SK-N-SH (cell line): ENCODE data around the gene NTN5. TPM values are rescaled to one million over a fixed set of nuclear protein-coding genes. Genes with fewer than 3 reads are reported as not detected.

Source experiments
- CTCF ChIA-PET: fragments of 300-600, 350-600 bp; formaldehyde crosslinking; extraction: SDS; loops from one replicate; lab custom pipeline; 2021; lab: Yijun Ruan, JAX
- POLR2A ChIA-PET: fragments of 350-600 bp; sonication (Branson Sonifier 250); formaldehyde crosslinking; extraction: SDS; loops from one replicate; lab custom pipeline; 2020; ENCODE audit warnings: antibody characterized with exemption, inconsistent platforms; lab: Yijun Ruan, JAX
- DNase-seq: peaks from one replicate; pipeline ENCODE4 v3.0.0; 2012
- H2AFZ ChIP-seq: fragments of 200-600 bp; sonication (generic); 2 replicates; pipeline ENCODE4 v1.8.1; 2016; ENCODE audit warnings: antibody characterized with exemption, mild to moderate bottlenecking, low read depth
- H3F3A ChIP-seq: fragments of 200-600 bp; sonication (generic); replicated peaks from 2 replicates; pipeline ENCODE3; 2016; ENCODE audit warnings: antibody characterized with exemption, mild to moderate bottlenecking; ENCODE audit not compliant: insufficient read depth
- H3K27ac ChIP-seq, 2 experiments: fragments of 200-500 bp in 1 of 2; fragments of 200-600 bp in 1 of 2; sonication (Bioruptor generic) in 1 of 2; sonication (generic), shearing (Covaris generic) in 1 of 2; 2 replicates each; pipeline versions ENCODE4 v1.5.1 to v1.6.1; 2014 to 2016; ENCODE audit warnings: low read depth in 2 of 2, inconsistent platforms in 1 of 2, low read length in 1 of 2, mild to moderate bottlenecking in 1 of 2, mixed read lengths in 1 of 2
- H3K27me3 ChIP-seq: fragments of 200-600 bp; sonication (generic), shearing (Covaris generic); 2 replicates; pipeline ENCODE4 v1.6.1; 2016; ENCODE audit warnings: mixed run types; ENCODE audit not compliant: insufficient read depth
- H3K36me3 ChIP-seq, 2 experiments: fragments of 200-500 bp in 1 of 2; fragments of 200-600 bp in 1 of 2; sonication (Bioruptor generic) in 1 of 2; sonication (generic) in 1 of 2; replicated peaks in 1 of 2; 2 replicates each; pipeline versions ENCODE3 to v1.5.1; 2014 to 2016; ENCODE audit warnings: low read length in 1 of 2, mild to moderate bottlenecking in 1 of 2; ENCODE audit not compliant: insufficient read depth in 2 of 2, control insufficient read depth in 1 of 2
- H3K4me1 ChIP-seq, 2 experiments: fragments of 200-500 bp in 1 of 2; fragments of 200-600 bp in 1 of 2; sonication (Bioruptor generic) in 1 of 2; sonication (generic), shearing (Covaris generic) in 1 of 2; 2 replicates each; pipeline versions ENCODE4 v1.5.1 to v1.6.1; 2014 to 2016; ENCODE audit warnings: low read depth in 1 of 2, low read length in 1 of 2, mixed run types in 1 of 2; ENCODE audit not compliant: insufficient read depth in 2 of 2, control insufficient read depth in 1 of 2
- H3K4me2 ChIP-seq: fragments of 200-600 bp; sonication (generic), shearing (Covaris generic); 2 replicates; pipeline ENCODE4 v1.6.1; 2017; ENCODE audit warnings: mixed run types
- H3K4me3 ChIP-seq, 2 experiments: fragments of 200-500 bp in 1 of 2; fragments of 200-600 bp in 1 of 2; sonication (Bioruptor generic) in 1 of 2; sonication (generic), shearing (Covaris generic) in 1 of 2; 2 replicates each; pipeline versions ENCODE4 v1.5.1 to v1.8.1; 2014 to 2016; ENCODE audit warnings: low read depth in 2 of 2, inconsistent platforms in 1 of 2, low read length in 1 of 2, mild to moderate bottlenecking in 1 of 2, mixed read lengths in 1 of 2, moderate library complexity in 1 of 2
- H3K79me2 ChIP-seq: fragments of 200-600 bp; sonication (generic); 2 replicates; pipeline ENCODE4 v1.8.1; 2017; ENCODE audit warnings: mild to moderate bottlenecking; ENCODE audit not compliant: insufficient read depth
- H3K9ac ChIP-seq: fragments of 200-600 bp; sonication (generic); 2 replicates; pipeline ENCODE4 v1.6.1; 2017; ENCODE audit warnings: mixed run types
- H3K9me2 ChIP-seq: fragments of 200-600 bp; sonication (generic); 2 replicates; pipeline ENCODE4 v1.6.1; 2017; ENCODE audit warnings: mixed run types
- H3K9me3 ChIP-seq: fragments of 200-600 bp; sonication (generic); 2 replicates; pipeline ENCODE4 v1.6.1; 2017; ENCODE audit warnings: mixed run types, mild to moderate bottlenecking, moderate library complexity
- H4K20me1 ChIP-seq: fragments of 200-600 bp; sonication (generic); 2 replicates; pipeline ENCODE4 v1.6.1; 2017; ENCODE audit warnings: mild to moderate bottlenecking, mixed run types; ENCODE audit not compliant: insufficient read depth
- CHD2 ChIP-seq: fragments of 150-350 bp; IDR thresholded peaks from 2 replicates; pipeline ENCODE4 v1.6.1; 2018; ENCODE audit warnings: low read length; ENCODE audit not compliant: partially characterized antibody
- EP300 ChIP-seq, 2 experiments: IDR thresholded peaks; 2 replicates each; pipeline versions ENCODE4 v1.4.0 to v1.6.1; 2012; ENCODE audit warnings: borderline replicate concordance in 1 of 2, low read depth in 1 of 2, low read length in 1 of 2
- GABPA ChIP-seq: IDR thresholded peaks from 2 replicates; pipeline ENCODE4 v1.4.0; 2012; ENCODE audit warnings: low read depth, mild to moderate bottlenecking
- JUND ChIP-seq: IDR thresholded peaks from 2 replicates; pipeline ENCODE4 v1.4.0; 2012
- MXI1 ChIP-seq: IDR thresholded peaks from 2 replicates; pipeline ENCODE4 v1.6.1; 2012; ENCODE audit warnings: mild to moderate bottlenecking, low read depth, low read length, improper control_type of control experiment
- NRF1 ChIP-seq: IDR thresholded peaks from 2 replicates; pipeline ENCODE4 v1.6.1; 2012; ENCODE audit warnings: low read depth, mild to moderate bottlenecking, low read length
- PBX3 ChIP-seq: IDR thresholded peaks from 2 replicates; pipeline ENCODE4; 2012
- POLR2AphosphoS5 ChIP-seq: IDR thresholded peaks from 2 replicates; pipeline ENCODE4 v1.6.1; 2012; ENCODE audit warnings: low read depth, low read length
- RAD21 ChIP-seq: IDR thresholded peaks from 2 replicates; pipeline ENCODE4 v1.6.1; 2012; ENCODE audit warnings: mild to moderate bottlenecking, low read length
- SIN3A ChIP-seq: IDR thresholded peaks from 2 replicates; pipeline ENCODE4 v1.6.1; 2012; ENCODE audit warnings: low read depth, mild to moderate bottlenecking, low read length, moderate library complexity, borderline replicate concordance
- USF2 ChIP-seq: fragments of 150-350 bp; IDR thresholded peaks from 2 replicates; pipeline ENCODE4 v1.6.1; 2017; ENCODE audit warnings: antibody characterized with exemption, low read length, low read depth, borderline replicate concordance
- YY1 ChIP-seq: IDR thresholded peaks from 2 replicates; pipeline ENCODE4 v1.4.0; 2012; ENCODE audit warnings: low read depth, mild to moderate bottlenecking
- WGBS: methylation state at CpG from one replicate; pipeline ENCODE4 v1.1.6; 2017; ENCODE audit warnings: low lambda C conversion rate; 5-methylcytosine and 5-hydroxymethylcytosine counted together
- polyA plus RNA-seq, 3 experiments: library from polyadenylated mRNA; depleted of rRNA; stranded (reverse); fragments of >200 nt; gene quantifications; 2 replicates each; pipeline ENCODE4 v1.2.3, GENCODE V29; 2012
- TF ChIP-seq, protein P1 (sequence below): IDR thresholded peaks from 2 replicates; pipeline ENCODE4 v1.4.0; 2012; ENCODE audit warnings: low read depth, borderline replicate concordance
- TF ChIP-seq, protein P2 (sequence below): fragments of 200-600 bp; sonication (generic); IDR thresholded peaks from 2 replicates; pipeline ENCODE4 v1.6.1; 2017; ENCODE audit warnings: antibody characterized with exemption, mild to moderate bottlenecking, moderate library complexity
- TF ChIP-seq, protein P3 (sequence below): IDR thresholded peaks from 2 replicates; pipeline ENCODE4 v1.4.0; 2012; ENCODE audit warnings: low read depth, borderline replicate concordance

Gene NTN5
- polyA plus RNA-seq, 1 of the 3 experiments (the other 2 are of a cell fraction) = 0.74 TPM

GRCh38 chr19:48614436-48615230 lies 58.2 kb downstream of the NTN5 start, which contains the start of gene FAM83E:
Gene FAM83E (minus strand): TSS chr19:48615076. CDS start chr19:48613372, 1,704 bp downstream.
- ChIA-PET CTCF (interaction anchor here (8.0 kb wide), 1 partner anchor 25 kb away, joined by 72 read pairs; no protein-coding TSS in a partner anchor), POLR2A (interaction anchor here (0.6 to 1.9 kb wide), 6 partner anchors 9 to 110 kb away, joined by 3 to 5 read pairs (median 4); no protein-coding TSS in a partner anchor)
- Histone ChIP-seq H3K79me2 (peaks cover 30% of the 10 kb centered on the region), H4K20me1 (peaks cover 39% of the 10 kb centered on the region), H3K27ac (peak within 1 kb of the TSS in 1 of 2 experiments; percentile 40; a peak in 2 of 4 replicates), H3K36me3 (peaks cover 28 to 33% of the 10 kb centered on the region in 2 experiments), H3K4me2 (no peak within 1 kb of the TSS), H3K27me3 (no peaks in the 10 kb centered on the region), H3K9me2 (no peaks in the 10 kb centered on the region), H2AFZ (no peak within 1 kb of the TSS)
- DNase-seq = no peak
- 75% methylated on average over 25 of the region's 31 CpGs for WGBS
- TF ChIP-seq, protein P1, sequence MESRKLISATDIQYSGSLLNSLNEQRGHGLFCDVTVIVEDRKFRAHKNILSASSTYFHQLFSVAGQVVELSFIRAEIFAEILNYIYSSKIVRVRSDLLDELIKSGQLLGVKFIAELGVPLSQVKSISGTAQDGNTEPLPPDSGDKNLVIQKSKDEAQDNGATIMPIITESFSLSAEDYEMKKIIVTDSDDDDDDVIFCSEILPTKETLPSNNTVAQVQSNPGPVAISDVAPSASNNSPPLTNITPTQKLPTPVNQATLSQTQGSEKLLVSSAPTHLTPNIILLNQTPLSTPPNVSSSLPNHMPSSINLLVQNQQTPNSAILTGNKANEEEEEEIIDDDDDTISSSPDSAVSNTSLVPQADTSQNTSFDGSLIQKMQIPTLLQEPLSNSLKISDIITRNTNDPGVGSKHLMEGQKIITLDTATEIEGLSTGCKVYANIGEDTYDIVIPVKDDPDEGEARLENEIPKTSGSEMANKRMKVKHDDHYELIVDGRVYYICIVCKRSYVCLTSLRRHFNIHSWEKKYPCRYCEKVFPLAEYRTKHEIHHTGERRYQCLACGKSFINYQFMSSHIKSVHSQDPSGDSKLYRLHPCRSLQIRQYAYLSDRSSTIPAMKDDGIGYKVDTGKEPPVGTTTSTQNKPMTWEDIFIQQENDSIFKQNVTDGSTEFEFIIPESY = 0 out of 2 replicates have a peak, but pooled peaks have one; percentile 3
- TF ChIP-seq JUND (no peak; the same call in 1 of the 2 replicates), SIN3A (peak; percentile 88), USF2 (no peak), CHD2 (no peak)
- TF ChIP-seq, all 33 proteins: peak for 2
- Histone ChIP-seq H3K4me3 (no peak within 1 kb of the TSS), H3K4me1 (peaks cover 11 to 35% of the 10 kb centered on the region in 2 experiments; a peak in 3 of 4 replicates), H3K9me3 (no peaks in the 10 kb centered on the region), H3K9ac (no peak within 1 kb of the TSS), H3F3A (peaks cover 41% of the 10 kb centered on the region)

DNA sequence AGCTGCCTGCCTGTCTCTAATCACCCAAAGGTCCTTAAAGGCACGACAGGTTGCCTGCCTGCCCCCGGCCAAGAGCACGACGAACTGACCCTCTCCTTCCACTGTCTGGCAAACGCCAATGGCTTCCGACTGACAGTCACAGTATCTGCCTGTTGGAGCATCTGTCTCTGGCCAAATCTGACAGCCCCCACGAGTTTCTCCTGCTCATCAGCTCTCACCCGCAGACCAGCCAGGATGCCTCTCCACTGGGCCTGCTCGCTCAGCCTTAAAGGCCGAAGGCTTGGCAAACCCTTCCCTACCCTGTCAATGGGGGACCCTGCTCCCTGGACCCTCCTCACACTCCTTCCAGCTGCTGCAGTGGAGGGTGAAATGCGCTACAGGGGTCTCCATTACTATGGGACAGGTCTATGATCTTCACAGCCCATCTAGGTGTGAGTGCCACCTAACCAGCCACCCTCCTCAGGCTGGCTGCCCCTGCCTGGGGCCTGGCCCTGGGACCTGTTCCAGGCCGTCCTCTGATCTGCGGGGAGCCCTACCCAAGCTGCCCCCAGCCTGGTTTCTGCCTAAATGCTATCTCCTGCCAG lies 58.9 kb downstream of the NTN5 start:
- POLR2A ChIA-PET = interaction anchor here (0.6 to 1.9 kb wide), 7 partner anchors 9 to 273 kb away, joined by 3 to 5 read pairs (median 3); no protein-coding TSS in a partner anchor
- Histone ChIP-seq H3K79me2 (peaks cover 30% of the 10 kb centered on the region), H3K27ac (peak overlapping the region in 1 of 2 experiments; percentile 40; a peak in 2 of 4 replicates)
- TF ChIP-seq, protein P2, sequence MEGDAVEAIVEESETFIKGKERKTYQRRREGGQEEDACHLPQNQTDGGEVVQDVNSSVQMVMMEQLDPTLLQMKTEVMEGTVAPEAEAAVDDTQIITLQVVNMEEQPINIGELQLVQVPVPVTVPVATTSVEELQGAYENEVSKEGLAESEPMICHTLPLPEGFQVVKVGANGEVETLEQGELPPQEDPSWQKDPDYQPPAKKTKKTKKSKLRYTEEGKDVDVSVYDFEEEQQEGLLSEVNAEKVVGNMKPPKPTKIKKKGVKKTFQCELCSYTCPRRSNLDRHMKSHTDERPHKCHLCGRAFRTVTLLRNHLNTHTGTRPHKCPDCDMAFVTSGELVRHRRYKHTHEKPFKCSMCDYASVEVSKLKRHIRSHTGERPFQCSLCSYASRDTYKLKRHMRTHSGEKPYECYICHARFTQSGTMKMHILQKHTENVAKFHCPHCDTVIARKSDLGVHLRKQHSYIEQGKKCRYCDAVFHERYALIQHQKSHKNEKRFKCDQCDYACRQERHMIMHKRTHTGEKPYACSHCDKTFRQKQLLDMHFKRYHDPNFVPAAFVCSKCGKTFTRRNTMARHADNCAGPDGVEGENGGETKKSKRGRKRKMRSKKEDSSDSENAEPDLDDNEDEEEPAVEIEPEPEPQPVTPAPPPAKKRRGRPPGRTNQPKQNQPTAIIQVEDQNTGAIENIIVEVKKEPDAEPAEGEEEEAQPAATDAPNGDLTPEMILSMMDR = no peak
- TF ChIP-seq GABPA (no peak), CHD2 (no peak), EP300 (IDR thresholded peaks at IDR 0.05; ENCODE audit: borderline replicate concordance in 1 of 2, low read depth in 1 of 2, low read length in 1 of 2) (no peak), POLR2AphosphoS5 (peak; percentile 6; the same call in 1 of the 2 replicates), NRF1 (no peak), YY1 (no peak), SIN3A (no peak), MXI1 (peak; percentile 42; the same call in 1 of the 2 replicates), RAD21 (no peak), PBX3 (0 out of 2 replicates have a peak, but pooled peaks have one; percentile 27)
- TF ChIP-seq, protein P3, sequence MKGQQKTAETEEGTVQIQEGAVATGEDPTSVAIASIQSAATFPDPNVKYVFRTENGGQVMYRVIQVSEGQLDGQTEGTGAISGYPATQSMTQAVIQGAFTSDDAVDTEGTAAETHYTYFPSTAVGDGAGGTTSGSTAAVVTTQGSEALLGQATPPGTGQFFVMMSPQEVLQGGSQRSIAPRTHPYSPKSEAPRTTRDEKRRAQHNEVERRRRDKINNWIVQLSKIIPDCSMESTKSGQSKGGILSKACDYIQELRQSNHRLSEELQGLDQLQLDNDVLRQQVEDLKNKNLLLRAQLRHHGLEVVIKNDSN = no peak

More for the DNA sequence above, 58.9 kb downstream of the NTN5 start:
- Histone ChIP-seq H2AFZ (no peak overlapping the region), H3K4me3 (no peak overlapping the region), H3K9me3 (no peaks in the 10 kb centered on the region), H3K9me2 (no peaks in the 10 kb centered on the region), H4K20me1 (peaks cover 39% of the 10 kb centered on the region), H3K4me2 (no peak overlapping the region), H3K9ac (no peak overlapping the region), H3F3A (peaks cover 41% of the 10 kb centered on the region), H3K27me3 (no peaks in the 10 kb centered on the region), H3K4me1 (peaks cover 11 to 34% of the 10 kb centered on the region in 2 experiments; a peak in 3 of 4 replicates), H3K36me3 (peaks cover 28 to 33% of the 10 kb centered on the region in 2 experiments)
- CTCF ChIA-PET = interaction anchor here (0.6 to 8.0 kb wide), 4 partner anchors 24 to 343 kb away, joined by 3 to 72 read pairs (median 3); no protein-coding TSS in a partner anchor
- 76% methylated on average over 13 of the region's 13 CpGs for WGBS
- no peak for DNase-seq
